Caki2 (cell line): ENCODE results near the gene CLEC16A. TPM values are rescaled to one million over a fixed set of nuclear protein-coding genes. Genes with fewer than 3 reads are reported as not detected.
A peak's percentile ranks its signal among the peaks of the same experiment; 100 is the strongest.

Source experiments
- DNase-seq: peaks from one replicate; pipeline ENCODE4 v3.0.0-alpha.2; 2015; ENCODE audit warnings: low read depth
- in situ Hi-C: cut with HindIII; loops from 2 replicates; pipeline ENCODE4 v1.10.0; 2016; ENCODE audit warnings: low sequenced_read_pairs, low pct_unique_long_range_greater_than_20kb, mixed read lengths
- total RNA-seq: library from RNA; depleted of rRNA; stranded (reverse); fragments of >200 nt; shearing (Covaris generic); gene quantifications from 2 replicates; pipeline ENCODE4 v1.2.3, GENCODE V29; 2014; ENCODE audit warnings: low replicate concordance

CLEC16A gene
- total RNA-seq, 1 experiment from 2014 or later, result 17.7 TPM

GRCh38 chr16:11079652-11080187 lies 135.4 kb downstream of the CLEC16A start:
- DNase-seq, result peak; percentile 68
- in situ Hi-C loops, result no loop called here

- DNase-seq, result no peak
- in situ Hi-C loops, result no loop called here
Observed at GRCh38 chr16:11080327-11080967, 136.1 kb downstream of the CLEC16A start.

GRCh38 chr16:11080999-11081630 lies 136.8 kb downstream of the CLEC16A start:
- no peak for DNase-seq
- in situ Hi-C loops, result no loop called here

GRCh38 chr16:11082108-11082859 lies 137.9 kb downstream of the CLEC16A start:
- DNase-seq, result no peak
- in situ Hi-C loops, result no loop called here

- in situ Hi-C loops, result no loop called here
- DNase-seq, result no peak
Observed at GRCh38 chr16:11082860-11083388, 138.6 kb downstream of the CLEC16A start.

- DNase-seq, result peak; percentile 41
- in situ Hi-C loops, result no loop called here
Observed at GRCh38 chr16:11084484-11084875, 140.1 kb downstream of the CLEC16A start.

- in situ Hi-C loops, result no loop called here
Observed at GRCh38 chr16:11084876-11085485, 140.6 kb downstream of the CLEC16A start.

GRCh38 chr16:11085916-11086315 lies 141.6 kb downstream of the CLEC16A start:
- in situ Hi-C loops, result no loop called here
- DNase-seq, result no peak

More at GRCh38 chr16:11084876-11085485, 140.6 kb downstream of the CLEC16A start:
- no peak for DNase-seq

- no peak for DNase-seq
- in situ Hi-C loops, result no loop called here
Observed at GRCh38 chr16:11087691-11088073, 143.3 kb downstream of the CLEC16A start.

- no peak for DNase-seq
- in situ Hi-C loops, result no loop called here
Observed at GRCh38 chr16:11088074-11088730, 143.8 kb downstream of the CLEC16A start.

- DNase-seq, result no peak
- in situ Hi-C loops, result no loop called here
Observed at GRCh38 chr16:11088831-11089230, 144.5 kb downstream of the CLEC16A start.

- DNase-seq, result no peak
- in situ Hi-C loops, result no loop called here
Observed at GRCh38 chr16:11089504-11090124, 145.2 kb downstream of the CLEC16A start.

GRCh38 chr16:11090232-11090631 lies 145.9 kb downstream of the CLEC16A start:
- DNase-seq, result no peak
- in situ Hi-C loops, result no loop called here

- in situ Hi-C loops, result no loop called here
- DNase-seq, result no peak
Observed at GRCh38 chr16:11091021-11091785, 146.8 kb downstream of the CLEC16A start.

- in situ Hi-C loops, result no loop called here
Observed at GRCh38 chr16:11092788-11093571, 148.6 kb downstream of the CLEC16A start.

GRCh38 chr16:11093572-11094074 lies 149.3 kb downstream of the CLEC16A start:
- no peak for DNase-seq
- in situ Hi-C loops, result no loop called here

More at GRCh38 chr16:11092788-11093571, 148.6 kb downstream of the CLEC16A start:
- DNase-seq, result no peak
